HL-60 (cell line): Measurements from ENCODE around the gene KAT6B.

Experiments
- CTCF ChIP-seq: IDR thresholded peaks from one replicate; pipeline ENCODE4 v1.5.1; 2011; ENCODE audit warnings: low read length, control low read depth, inconsistent platforms; ENCODE audit not compliant: insufficient read depth
- GABPA ChIP-seq: IDR thresholded peaks from 2 replicates; pipeline ENCODE4 v1.6.1; 2012; ENCODE audit warnings: low read depth
- POLR2AphosphoS5 ChIP-seq: IDR thresholded peaks from 2 replicates; pipeline ENCODE4 v1.6.1; 2012; ENCODE audit warnings: low read depth
- SPI1 ChIP-seq: IDR thresholded peaks from 2 replicates; pipeline ENCODE4 v1.6.1; 2012; ENCODE audit warnings: low read depth, mild to moderate bottlenecking, borderline replicate concordance
- TF ChIP-seq, protein P1 (sequence below): IDR thresholded peaks from 2 replicates; pipeline ENCODE4 v1.6.1; 2012; ENCODE audit warnings: low read depth; ENCODE audit not compliant: insufficient replicate concordance

DNA sequence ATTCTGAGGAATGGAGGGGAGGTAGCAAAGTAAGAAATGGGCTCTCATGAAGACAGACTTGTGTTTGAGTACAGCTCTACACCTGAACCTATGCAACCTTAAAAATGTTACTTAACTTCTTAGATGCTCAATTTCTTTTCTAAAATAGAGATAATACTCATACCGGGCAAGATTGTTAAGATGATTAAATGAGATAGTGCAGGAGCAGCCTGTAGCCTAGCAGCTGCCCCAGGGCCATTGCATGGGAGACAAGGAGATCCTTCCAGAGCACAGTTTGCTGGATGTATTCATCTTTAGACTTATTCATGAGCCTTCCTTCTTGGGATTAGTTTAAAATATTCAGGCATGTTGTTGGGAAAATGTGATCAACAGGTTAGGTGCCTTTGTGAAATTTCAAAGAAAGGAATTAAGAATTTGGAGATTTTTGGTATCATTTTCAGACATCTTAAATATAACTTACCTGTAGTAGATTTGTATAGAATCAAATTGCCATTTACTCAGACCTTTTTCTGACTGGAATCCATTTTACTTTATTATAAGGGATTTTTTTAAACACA is 130.2 kb downstream of the KAT6B start:
- TF ChIP-seq CTCF (no peak), POLR2AphosphoS5 (no peak), SPI1 (no peak), GABPA (no peak)
- TF ChIP-seq, protein P1, sequence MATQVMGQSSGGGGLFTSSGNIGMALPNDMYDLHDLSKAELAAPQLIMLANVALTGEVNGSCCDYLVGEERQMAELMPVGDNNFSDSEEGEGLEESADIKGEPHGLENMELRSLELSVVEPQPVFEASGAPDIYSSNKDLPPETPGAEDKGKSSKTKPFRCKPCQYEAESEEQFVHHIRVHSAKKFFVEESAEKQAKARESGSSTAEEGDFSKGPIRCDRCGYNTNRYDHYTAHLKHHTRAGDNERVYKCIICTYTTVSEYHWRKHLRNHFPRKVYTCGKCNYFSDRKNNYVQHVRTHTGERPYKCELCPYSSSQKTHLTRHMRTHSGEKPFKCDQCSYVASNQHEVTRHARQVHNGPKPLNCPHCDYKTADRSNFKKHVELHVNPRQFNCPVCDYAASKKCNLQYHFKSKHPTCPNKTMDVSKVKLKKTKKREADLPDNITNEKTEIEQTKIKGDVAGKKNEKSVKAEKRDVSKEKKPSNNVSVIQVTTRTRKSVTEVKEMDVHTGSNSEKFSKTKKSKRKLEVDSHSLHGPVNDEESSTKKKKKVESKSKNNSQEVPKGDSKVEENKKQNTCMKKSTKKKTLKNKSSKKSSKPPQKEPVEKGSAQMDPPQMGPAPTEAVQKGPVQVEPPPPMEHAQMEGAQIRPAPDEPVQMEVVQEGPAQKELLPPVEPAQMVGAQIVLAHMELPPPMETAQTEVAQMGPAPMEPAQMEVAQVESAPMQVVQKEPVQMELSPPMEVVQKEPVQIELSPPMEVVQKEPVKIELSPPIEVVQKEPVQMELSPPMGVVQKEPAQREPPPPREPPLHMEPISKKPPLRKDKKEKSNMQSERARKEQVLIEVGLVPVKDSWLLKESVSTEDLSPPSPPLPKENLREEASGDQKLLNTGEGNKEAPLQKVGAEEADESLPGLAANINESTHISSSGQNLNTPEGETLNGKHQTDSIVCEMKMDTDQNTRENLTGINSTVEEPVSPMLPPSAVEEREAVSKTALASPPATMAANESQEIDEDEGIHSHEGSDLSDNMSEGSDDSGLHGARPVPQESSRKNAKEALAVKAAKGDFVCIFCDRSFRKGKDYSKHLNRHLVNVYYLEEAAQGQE = no peak
